Loucy (cell line): ENCODE measurements around the gene CCDC91.

Experiments
- CTCF ChIP-seq: fragments of 200-600 bp; sonication (generic); conservative IDR thresholded peaks from 2 replicates; pipeline ENCODE4 v1.5.1; 2014; ENCODE audit warnings: mild to moderate bottlenecking, antibody characterized with exemption, low read length
- EZH2phosphoT487 ChIP-seq: fragments of 200-600 bp; IDR thresholded peaks from 2 replicates; pipeline ENCODE4 v1.6.1; 2018; ENCODE audit warnings: antibody characterized with exemption, mild to moderate bottlenecking, moderate library complexity, borderline replicate concordance

- TF ChIP-seq CTCF (no peak), EZH2phosphoT487 (no peak)
Observed at GRCh38 chr12:28443337-28443736, 253.1 kb downstream of the CCDC91 start.
